ENCODE measurements around the gene IBTK. TPM values are rescaled to one million over a fixed set of nuclear protein-coding genes. Genes with fewer than 3 reads are reported as not detected.
A peak's percentile ranks its signal among the peaks of the same experiment; 100 is the strongest.
"Not testable (repeated sequence)": the region's sequence is repeated elsewhere in the genome, so short reads cannot be mapped to it uniquely, and the experiment has no call there.

The IBTK gene
- polyA plus RNA-seq, 1 donor, result 32.2 TPM

DNA sequence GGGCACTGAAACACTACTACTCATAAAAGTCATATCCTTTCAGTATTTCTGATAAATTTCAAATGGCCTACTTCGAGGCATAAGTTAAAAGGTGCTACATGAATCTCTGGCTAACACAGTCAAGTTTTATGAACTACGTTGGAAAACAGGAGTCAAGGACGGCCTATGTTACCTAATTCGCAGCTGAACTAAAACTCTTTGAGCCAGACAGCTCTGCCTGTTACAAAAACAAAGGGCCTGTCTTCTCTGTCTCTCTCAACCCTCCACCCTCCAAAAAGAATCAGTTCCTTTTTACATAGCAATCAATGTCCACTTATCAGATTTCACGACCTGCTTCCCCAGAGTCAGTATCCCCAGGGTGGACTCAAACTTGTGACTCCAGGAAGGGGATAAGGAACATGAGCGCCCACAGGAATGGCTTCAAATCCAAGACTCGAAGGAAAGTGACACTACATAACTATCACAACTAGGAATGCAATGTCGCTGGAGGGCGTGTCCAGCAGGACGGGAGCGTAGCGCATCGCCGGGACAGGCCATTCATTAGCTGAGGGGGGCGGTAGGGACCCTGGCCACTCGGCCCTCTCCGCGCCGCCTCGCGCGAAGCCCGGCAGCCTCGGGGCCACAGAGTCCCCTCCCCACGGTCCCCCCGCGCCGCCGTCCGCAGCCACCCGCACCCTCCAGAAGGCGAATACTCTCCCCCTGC, 591 bp downstream of the IBTK start:
- DNase-seq, result peak; percentile 77

- no peak for DNase-seq
These were observed 1.2 kb downstream of the IBTK start for GRCh38 chr6:82246370-82246769.

- DNase-seq, result no peak
These were observed 2.2 kb downstream of the IBTK start for GRCh38 chr6:82245376-82245775.

- DNase-seq, result no peak
These were observed 3.7 kb downstream of the IBTK start for GRCh38 chr6:82243884-82244283.

DNA sequence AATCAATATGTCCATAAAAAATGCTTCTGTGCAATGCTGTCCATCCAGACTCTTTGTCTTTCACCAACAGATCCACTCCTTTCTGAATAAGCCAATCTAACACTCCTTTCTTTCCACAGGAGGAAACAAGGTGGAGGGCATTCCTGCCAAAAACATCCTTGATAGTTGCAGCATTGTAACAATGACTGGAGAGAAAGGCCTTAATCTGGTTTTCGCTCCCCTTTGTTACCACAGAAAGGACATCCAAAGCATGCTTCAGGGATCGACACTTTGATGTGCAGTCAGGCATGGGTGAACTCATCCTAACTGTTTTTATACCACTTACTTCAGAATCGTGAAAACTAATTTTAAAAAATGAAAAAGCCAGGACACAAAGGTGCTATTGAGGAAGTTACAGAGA, 7.4 kb downstream of the IBTK start:
- no peak for DNase-seq

- no peak for DNase-seq
These were observed 7.9 kb downstream of the IBTK start for GRCh38 chr6:82239597-82239996.

- DNase-seq, result no peak
These were observed 10.5 kb downstream of the IBTK start for GRCh38 chr6:82237013-82237412.

DNA sequence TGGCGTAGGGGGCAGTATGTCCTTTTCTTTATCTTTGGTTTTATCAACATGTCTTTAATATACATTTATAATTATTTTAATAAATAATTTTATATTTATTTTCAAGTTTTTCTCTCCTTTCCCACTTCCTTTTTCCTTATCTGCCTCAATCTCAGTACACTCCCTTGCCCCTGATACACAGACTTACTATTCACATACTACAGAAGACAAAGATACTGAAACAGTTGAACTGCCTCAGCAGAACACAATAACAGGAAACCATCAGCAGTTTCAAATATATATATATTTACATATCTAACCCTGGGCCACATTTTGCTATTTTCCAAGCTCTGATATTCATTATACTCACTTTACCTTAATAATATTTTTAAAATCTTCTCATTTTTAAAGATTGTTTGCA, 19.8 kb downstream of the IBTK start:
- no peak for DNase-seq

DNA sequence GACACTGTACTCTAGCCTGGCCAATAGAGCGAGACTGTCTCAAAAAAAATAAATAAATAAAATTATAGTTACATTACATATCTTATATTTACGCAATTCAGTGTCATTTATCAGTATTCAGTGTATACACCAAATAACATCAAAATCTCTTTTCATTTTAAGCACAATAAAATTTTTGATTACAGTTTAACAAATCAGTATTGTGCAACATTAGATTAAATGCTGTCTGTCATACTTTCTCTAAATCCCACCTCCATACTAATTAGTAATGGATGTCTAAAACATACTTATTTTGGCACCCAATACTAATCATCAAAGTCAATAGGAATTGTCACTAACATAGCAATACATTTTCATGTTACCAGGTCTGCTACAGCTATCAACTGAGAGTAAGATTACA, 27.4 kb downstream of the IBTK start:
- DNase-seq, result no peak

DNA sequence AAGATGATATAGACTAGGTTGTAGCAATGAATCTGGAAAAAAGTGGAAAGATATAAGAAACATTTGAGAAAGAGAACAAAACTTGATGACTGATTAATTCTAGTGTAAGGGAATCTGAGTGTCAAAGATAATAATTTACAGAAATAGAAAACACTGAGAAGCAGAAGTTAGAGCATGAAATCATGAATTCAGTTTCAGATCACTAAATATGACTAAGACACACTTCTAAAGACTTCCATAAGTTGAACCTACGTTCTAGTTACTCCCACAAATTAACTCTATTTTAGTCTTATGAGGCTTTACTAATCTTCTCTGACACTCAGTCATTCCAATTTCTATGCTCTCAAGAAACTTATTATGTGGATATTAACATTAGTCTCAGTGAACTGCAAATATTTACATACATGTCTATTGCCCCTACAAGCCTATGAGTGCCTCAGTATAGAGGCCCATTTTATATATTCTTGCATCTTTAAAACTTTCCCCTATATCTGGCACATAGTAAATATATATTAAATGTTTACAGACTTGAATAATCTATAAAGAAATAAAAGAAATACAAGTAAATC, 30.4 kb downstream of the IBTK start:
- DNase-seq, result no peak

DNA sequence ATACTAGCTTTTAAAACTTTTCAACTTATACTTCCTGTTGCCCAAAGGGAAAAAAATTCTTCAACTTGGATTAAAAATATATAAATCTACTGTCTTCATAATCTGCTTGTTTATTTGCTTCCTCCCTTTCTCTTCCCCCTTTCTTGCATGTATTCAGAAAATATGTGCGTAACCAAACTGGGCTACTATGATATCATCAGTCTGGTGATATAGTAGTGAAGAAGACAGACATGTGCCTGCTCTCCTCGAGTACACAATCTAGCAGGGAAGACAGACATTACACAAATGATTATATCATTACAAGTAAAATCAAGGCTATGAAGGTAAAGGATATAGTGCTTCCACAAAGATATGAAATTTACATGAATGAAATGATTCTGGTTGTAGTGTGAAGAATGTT, 31.0 kb downstream of the IBTK start:
- DNase-seq, result no peak

GRCh38 chr6:82211326-82211725, 36.2 kb downstream of the IBTK start:
- DNase-seq, result no peak

DNA sequence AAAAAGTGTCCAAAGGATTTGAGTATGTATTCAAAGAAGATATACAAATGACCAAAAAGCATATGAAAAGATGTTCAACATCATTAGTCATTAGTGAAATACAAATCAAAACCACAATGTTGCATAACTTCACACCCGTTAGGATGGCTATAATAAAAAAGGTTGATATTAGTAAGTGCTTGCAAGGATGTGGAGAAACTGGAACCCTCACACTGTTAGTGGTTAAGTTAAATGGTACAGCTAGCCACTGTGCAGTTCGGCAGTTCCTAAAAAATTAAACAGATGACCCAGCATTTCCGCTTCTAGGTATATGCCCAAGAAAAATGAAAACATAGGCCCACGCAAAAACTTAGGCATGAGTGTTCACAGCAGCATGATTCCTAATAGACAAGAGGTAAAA, 38.6 kb downstream of the IBTK start:
- no peak for DNase-seq

GRCh38 chr6:82205930-82206392, 41.6 kb downstream of the IBTK start:
- no peak for DNase-seq

DNA sequence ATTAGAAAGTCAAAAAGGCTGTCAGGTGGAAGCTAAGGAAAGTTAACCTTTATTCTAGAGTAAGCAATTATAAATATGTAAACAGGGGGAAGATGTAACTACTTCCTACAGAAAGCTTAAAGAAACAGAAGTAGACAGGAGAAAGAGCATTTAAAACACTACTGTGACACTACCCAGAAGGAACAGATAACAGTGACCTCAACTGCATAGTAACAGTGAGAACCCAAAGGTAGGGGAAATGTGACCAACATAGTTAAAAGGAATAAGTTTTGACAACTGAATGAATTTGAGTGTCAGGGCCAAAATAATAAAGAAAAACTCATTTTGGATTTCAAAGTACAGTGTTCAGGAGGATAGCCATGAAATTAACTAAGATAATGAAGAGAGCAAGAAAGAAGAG, 43.5 kb downstream of the IBTK start:
- DNase-seq, result no peak

GRCh38 chr6:82197784-82198183, 49.8 kb downstream of the IBTK start:
- no peak for DNase-seq

GRCh38 chr6:82197245-82197644, 50.3 kb downstream of the IBTK start:
- not testable (repeated sequence) for DNase-seq

DNA sequence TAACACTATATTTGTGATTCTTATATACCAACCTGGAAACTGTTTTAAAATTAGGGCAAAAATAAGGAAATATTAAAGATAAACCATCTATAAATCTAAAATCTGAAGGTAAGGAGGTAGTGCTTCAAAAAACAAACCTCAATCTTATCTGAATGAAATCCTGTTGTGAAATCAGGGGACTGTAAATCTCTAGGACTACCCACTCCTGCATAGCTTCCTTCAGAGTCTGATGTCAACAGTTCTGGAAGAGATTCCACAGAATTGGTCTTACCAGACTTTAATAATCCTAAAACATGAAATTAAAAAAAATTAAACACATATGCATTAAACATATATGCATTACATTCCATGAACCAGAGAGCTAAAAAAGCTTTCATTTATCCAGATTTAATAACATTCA, 51.4 kb downstream of the IBTK start:
- no peak for DNase-seq

DNA sequence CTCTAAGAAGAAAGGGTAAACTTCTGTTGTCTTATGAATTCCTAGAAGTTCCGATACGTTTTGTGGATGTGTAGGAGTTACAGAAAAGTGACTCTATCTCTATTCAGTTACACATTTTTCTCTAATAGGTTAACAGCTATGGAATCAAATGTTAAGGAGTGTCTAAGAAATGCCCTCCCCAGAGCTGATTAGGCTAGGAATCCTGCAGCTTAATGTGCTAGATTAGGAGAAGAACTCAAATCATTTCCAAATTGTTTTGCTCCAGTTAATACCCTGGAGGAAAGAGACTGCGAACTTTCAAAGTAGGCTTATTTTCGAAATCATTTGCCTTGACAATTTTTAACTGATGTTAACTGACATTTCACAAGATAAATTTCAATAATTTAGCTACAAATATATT, 51.9 kb downstream of the IBTK start:
- DNase-seq, result no peak

GRCh38 chr6:82185948-82186535, 61.5 kb downstream of the IBTK start:
- no peak for DNase-seq

DNA sequence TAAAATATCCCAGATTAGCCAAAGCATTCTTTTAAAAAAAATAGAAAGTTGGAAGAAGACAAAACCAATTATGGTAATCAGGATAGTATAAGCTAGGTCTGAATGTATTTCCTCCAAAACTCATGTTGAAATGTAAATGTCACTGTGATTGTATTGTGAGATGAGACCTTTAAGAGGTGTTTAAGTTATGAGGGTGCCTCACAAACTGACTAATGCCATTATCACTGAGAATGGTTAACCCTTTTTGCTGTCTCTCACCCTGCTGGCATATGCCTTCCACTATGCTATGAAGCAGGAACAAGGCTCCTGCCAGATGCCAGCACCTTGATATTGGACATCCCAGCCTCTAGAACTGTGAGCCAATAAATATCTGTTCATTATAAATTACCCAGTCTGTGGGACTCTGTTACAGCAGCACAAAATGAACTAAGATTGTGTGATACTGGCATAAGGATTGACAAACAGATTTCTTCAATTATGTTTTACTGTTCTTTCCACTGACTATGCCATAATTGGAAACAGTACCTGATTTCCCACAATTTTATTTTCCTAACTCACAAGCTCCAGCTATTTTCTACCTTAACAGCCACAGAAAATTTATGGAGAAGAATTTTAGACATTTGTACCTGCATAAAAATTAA, 63.8 kb downstream of the IBTK start:
- no peak for DNase-seq

GRCh38 chr6:82182756-82183155, 64.8 kb downstream of the IBTK start:
- DNase-seq, result no peak

DNA sequence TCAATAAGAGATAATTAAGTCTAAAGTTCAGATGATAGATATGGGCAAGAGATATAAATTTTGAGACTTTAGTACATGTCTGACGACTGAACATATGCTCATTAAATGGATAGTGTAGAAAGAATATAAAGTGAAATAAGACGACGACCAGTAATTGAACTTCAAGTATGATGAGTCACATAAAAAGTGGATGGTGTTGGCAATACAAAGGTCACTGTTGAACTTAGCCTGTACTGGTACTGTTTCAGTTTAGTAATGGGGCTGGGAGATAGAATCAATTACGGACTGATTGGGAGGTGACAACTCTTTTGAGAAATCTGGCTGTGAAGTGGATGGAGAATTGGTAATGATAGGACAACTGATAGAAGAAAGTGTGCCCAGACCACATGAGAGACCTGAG, 68.1 kb downstream of the IBTK start:
- no peak for DNase-seq

DNA sequence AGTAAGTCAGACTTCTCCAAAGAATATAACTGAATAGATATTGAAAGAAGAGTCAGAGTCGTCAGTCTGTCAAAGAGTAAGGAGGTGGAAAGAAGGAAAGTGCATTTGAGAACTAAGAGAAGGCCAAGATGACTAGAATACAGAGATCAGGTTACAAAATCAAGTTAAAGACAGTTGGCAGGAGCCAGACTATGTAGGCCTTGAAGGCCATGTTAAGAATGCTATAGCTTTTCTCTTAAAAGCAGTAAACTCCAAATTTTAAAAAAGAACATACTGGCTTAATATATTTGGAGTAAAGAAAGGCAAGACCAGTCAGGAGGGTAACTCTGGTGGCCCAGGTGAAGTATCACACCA, 68.8 kb downstream of the IBTK start:
- no peak for DNase-seq

Data from hindlimb muscle (tissue), 1 donor.